Lung (tissue), 12 donors: ENCODE measurements around the gene FAM83C. TPM values are rescaled to one million over a fixed set of nuclear protein-coding genes. Genes with fewer than 3 reads are reported as not detected.

Experiments used
- ATAC-seq: fragments of 200-7000 bp; cut with Tn5 transposase; one replicate; pipeline ENCODE4 v1.9.1; 2020; ENCODE audit warnings: moderate number of reproducible peaks; ENCODE audit not compliant: insufficient read depth, low FRiP score
- DNase-seq, 3 donors: peaks; one replicate each; pipeline ENCODE4 v3.0.0-alpha.2; 2013 to 2017
- H3K27ac ChIP-seq, 2 donors: one replicate each; pipeline ENCODE4 v1.5.1; 2013; ENCODE audit warnings: mild to moderate bottlenecking in 2 of 2, moderate library complexity in 2 of 2, control low read depth in 1 of 2, inconsistent platforms in 1 of 2, low read depth in 1 of 2, low read length in 1 of 2
- H3K27me3 ChIP-seq, 3 donors: one replicate each; pipeline ENCODE4 v1.5.1; 2013; ENCODE audit warnings: low read length in 2 of 3; ENCODE audit not compliant: control insufficient read depth in 3 of 3, insufficient read depth in 3 of 3
- H3K36me3 ChIP-seq, 4 donors: one replicate each; pipeline ENCODE4 v1.5.1; 2013; ENCODE audit warnings: low read length in 4 of 4, mild to moderate bottlenecking in 1 of 4, moderate library complexity in 1 of 4; ENCODE audit not compliant: control insufficient read depth in 4 of 4, insufficient read depth in 4 of 4
- H3K4me1 ChIP-seq, 5 donors: one replicate each; pipeline ENCODE4 v1.5.1; 2013; ENCODE audit warnings: low read length in 5 of 5, mild to moderate bottlenecking in 2 of 5, moderate library complexity in 1 of 5; ENCODE audit not compliant: control insufficient read depth in 5 of 5, insufficient read depth in 5 of 5
- H3K4me3 ChIP-seq: one replicate; pipeline ENCODE4 v1.5.1; 2013; ENCODE audit warnings: mild to moderate bottlenecking, control low read depth, moderate library complexity
- H3K9ac ChIP-seq, 2 donors: one replicate each; pipeline ENCODE4 v1.5.1; 2013; ENCODE audit warnings: low read length in 2 of 2, control low read depth in 1 of 2; ENCODE audit not compliant: insufficient read depth in 1 of 2
- H3K9me3 ChIP-seq, 4 donors: one replicate each; pipeline ENCODE4 v1.5.1; 2013; ENCODE audit warnings: low read length in 3 of 4, mild to moderate bottlenecking in 1 of 4, moderate library complexity in 1 of 4; ENCODE audit not compliant: control insufficient read depth in 4 of 4, insufficient read depth in 3 of 4
- CTCF ChIP-seq: IDR thresholded peaks from 2 replicates; pipeline ENCODE4 v1.5.1; 2012; ENCODE audit warnings: mild to moderate bottlenecking; ENCODE audit errors: control extremely low read depth, extremely low read depth
- WGBS, 2 donors: extraction: QIAGEN DNeasy Blood & Tissue Kit; methylation state at CpG; one replicate each; pipeline ENCODE4 v1.1.7; 2013; 5-methylcytosine and 5-hydroxymethylcytosine counted together
- polyA plus RNA-seq, 2 donors: library from polyadenylated mRNA; stranded (reverse); fragments of 200-250 nt; gene quantifications; one replicate each; pipeline ENCODE4 v1.2.1, GENCODE V29; 2013
- total RNA-seq, 2 donors: library from RNA; depleted of rRNA in 1 of 2; stranded (reverse); fragments of >200 nt in 1 of 2; gene quantifications; one replicate each; pipeline ENCODE4 v1.2.1, GENCODE V29; 2014 to 2021
- donor health status: control.
- donor health status: control.
- donor health status: Bipolar disorder and iron deficiency.
- donor health status: healthy.
- donor health status: DM: yes; HTN: yes; CAD: no.

FAM83C gene
- total and polyA plus RNA-seq, 4 donors: not detected

GRCh38 chr20:35314816-35315631 lies 22.8 kb upstream of the FAM83C start:
- no peaks in the 10 kb centered on the region for H3K27me3 ChIP-seq
- 56 to 68% methylated on average over 3 of the region's 3 CpGs for WGBS, 2 donors
- H3K4me3 ChIP-seq: no peak overlapping the region
- DNase-seq: peak in 1 of 3 donors; percentile 31
- no peaks in the 10 kb centered on the region for H3K9me3 ChIP-seq
- no peak for TF ChIP-seq CTCF
- no peak overlapping the region for H3K27ac ChIP-seq
- peaks cover 0 to 11% (median 6%) of the 10 kb centered on the region in 5 donors for H3K4me1 ChIP-seq
- H3K9ac ChIP-seq: no peak overlapping the region
- no peak for ATAC-seq
- H3K36me3 ChIP-seq: peaks cover 0 to 3% (median 1%) of the 10 kb centered on the region in 4 donors

GRCh38 chr20:35312318-35312717 lies 20.1 kb upstream of the FAM83C start:
- H3K4me3 ChIP-seq: no peak overlapping the region
- H3K4me1 ChIP-seq: peaks cover 0 to 6% (median 0%) of the 10 kb centered on the region in 5 donors
- H3K9me3 ChIP-seq: no peaks in the 10 kb centered on the region
- H3K27ac ChIP-seq: no peak overlapping the region
- no peak overlapping the region for H3K9ac ChIP-seq
- WGBS, 2 donors: 40 to 75% methylated on average over 1 of the region's 1 CpG
- no peak for TF ChIP-seq CTCF
- ATAC-seq (no peak), DNase-seq (no peak)
- H3K36me3 ChIP-seq: peaks cover 0 to 3% (median 1%) of the 10 kb centered on the region in 4 donors
- no peaks in the 10 kb centered on the region for H3K27me3 ChIP-seq

- TF ChIP-seq CTCF: no peak
- Histone ChIP-seq H3K27me3 (no peaks in the 10 kb centered on the region), H3K9me3 (no peaks in the 10 kb centered on the region), H3K36me3 (peaks cover 0 to 3% (median 1%) of the 10 kb centered on the region in 4 donors), H3K4me3 (no peak overlapping the region), H3K4me1 (peaks cover 0 to 6% (median 0%) of the 10 kb centered on the region in 5 donors), H3K27ac (no peak overlapping the region), H3K9ac (no peak overlapping the region)
- DNase-seq: no peak
- WGBS, 2 donors: 93 to 95% methylated on average over 5 of the region's 5 CpGs
- no peak for ATAC-seq
Observed at GRCh38 chr20:35311822-35312221, 19.6 kb upstream of the FAM83C start.
